Activated CD4-positive, alpha-beta T cell treated with anti-CD3 and anti-CD28 coated beads, Interleukin-2, amount 50 U/mL, for 4 hours (primary cell): Measurements from ENCODE around the gene TNS1.

Experiments used
- DNase-seq, 2 experiments: peaks; one replicate each; pipeline ENCODE4 v3.0.0-alpha.2; 2020

TNS1 gene

GRCh38 chr2:217843324-217843723, 159.5 kb downstream of the TNS1 start:
- no peak for DNase-seq

- no peak for DNase-seq
These were observed 160.8 kb downstream of the TNS1 start for GRCh38 chr2:217842017-217842416.

DNA sequence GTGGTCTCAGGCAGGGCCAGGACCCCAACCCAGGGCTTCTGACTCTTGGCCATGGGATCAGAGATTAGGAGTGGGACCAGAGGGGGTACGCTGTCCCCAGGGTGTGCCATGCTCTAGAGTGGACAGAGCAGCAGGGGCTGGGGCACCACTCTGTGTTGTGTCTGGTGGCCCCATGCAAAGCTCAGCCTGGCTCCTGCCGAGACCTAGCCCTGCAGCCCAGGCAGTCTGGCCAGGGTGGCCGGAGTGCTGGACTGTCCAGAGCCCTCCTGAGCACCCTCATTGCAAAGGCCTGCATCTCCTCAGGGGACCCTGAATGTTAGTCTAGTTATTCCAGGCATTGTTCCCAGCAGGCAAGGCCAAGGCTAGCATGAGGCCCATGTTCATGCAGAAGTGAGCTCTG, 162.3 kb downstream of the TNS1 start:
- no peak for DNase-seq

- no peak for DNase-seq
These were observed 163.1 kb downstream of the TNS1 start for GRCh38 chr2:217839750-217840107.

GRCh38 chr2:217839073-217839749, 163.6 kb downstream of the TNS1 start:
- DNase-seq: no peak

DNA sequence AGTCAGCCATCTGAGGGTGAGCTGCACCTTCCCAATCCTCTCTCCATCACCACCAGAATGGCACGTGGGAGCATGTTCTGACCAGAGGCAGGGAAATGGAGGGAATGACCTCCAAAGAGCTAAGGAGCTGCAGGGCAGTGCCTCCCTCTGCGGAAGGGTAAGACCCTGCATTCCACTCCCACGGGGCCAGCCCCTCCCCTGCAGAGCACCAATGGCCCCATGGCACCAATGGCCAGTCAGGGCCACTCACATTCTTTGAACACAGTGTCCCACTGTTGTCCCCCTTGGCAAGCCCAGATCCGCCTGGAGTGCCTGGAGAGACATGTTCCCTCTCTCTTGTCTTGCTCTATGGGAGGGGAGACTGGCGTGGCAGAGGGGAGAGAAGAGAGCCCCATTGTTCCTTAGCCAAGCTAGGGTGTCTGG, 164.4 kb downstream of the TNS1 start:
- no peak for DNase-seq

- DNase-seq: no peak
These were observed 165.3 kb downstream of the TNS1 start for GRCh38 chr2:217837530-217837929.

DNA sequence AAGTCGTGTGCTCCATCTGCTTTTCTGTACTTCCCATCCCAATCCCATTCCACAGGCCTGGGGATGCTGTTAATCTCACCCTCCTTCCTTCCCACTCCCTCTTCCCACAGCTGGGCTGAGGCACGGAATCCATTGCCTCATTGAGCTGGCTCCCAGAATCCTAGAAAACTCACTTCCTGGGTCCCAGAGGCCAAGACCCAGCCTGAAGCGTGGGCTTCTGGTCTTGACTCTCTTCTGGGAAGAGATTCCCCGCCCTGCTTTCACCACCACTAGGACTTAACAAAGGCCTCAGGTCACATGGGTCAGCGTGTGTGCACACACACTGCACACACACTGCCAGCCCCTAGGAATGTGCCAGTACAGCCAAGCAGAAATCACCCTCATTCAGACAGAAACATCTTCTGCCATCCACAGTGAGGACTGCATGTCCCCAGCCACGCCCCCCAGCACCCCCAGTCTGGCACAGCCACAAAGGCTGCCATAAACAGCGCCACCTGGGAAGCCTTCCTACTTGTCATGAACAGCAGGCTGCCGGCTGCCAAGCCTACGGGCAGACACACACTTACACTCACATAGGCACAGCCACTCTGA, 165.8 kb downstream of the TNS1 start:
- DNase-seq: no peak

GRCh38 chr2:217835931-217836891, 166.6 kb downstream of the TNS1 start:
- no peak for DNase-seq

DNA sequence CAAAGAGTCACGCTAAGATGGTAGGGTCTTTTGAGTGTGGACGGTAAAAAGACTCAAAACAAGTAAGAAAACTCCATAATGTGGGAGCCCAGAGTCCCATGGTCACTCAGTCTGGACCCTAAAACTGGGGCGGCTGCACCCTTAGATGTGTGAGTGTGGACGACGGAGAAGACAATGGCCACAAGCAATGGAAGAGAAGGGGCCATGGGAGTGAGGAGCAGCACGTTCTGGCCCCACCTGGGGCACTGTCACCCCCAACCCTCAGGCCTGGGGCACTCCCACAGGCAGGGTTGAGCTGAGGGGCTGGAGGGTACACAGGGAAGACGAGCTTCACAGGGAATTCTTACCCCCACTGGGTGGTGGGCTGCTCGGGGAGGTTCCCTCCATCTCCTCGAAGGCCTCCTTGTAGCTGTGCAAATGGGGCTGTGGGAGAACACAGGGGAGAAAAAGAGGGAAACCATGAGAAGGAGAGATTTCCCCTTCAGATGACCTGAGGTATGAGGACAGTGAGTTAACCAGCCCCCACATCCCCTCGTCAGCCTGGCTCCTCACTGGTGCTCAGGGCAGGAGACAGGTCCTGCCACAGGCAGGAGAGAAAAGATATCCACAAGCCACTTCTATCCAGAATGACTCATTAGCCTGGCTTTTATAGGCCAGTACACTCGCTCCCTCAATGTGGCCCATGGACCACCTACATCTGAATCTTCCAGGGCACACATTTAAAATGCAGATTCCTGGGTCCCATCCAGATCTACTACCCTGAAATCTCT, 167.9 kb downstream of the TNS1 start:
- no peak for DNase-seq

- DNase-seq: no peak
These were observed 168.7 kb downstream of the TNS1 start for GRCh38 chr2:217834057-217834620.

- no peak for DNase-seq
These were observed 169.4 kb downstream of the TNS1 start for GRCh38 chr2:217833439-217833838.

GRCh38 chr2:217832987-217833386, 169.8 kb downstream of the TNS1 start:
- no peak for DNase-seq

DNA sequence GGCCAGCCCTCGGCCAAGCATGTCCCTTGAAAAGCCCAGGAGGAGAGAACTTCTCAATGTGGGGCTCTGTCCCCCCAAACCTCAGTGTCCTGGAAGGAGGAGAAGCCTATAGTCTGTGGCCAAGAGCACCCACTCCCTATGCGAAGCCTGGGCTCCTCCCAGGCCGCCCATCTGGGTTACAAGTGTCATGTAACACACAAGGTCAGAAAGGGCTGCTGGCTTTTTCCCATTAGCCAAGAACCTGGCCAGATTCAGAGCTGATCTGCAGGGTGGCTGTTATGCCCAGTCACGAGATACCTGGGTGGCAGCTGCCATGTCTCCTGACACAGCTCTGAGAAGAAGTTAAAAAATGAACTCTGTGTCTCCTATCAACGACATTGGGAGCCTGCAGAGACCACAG, 170.7 kb downstream of the TNS1 start:
- no peak for DNase-seq

- no peak for DNase-seq
These were observed 171.5 kb downstream of the TNS1 start for GRCh38 chr2:217831306-217831705.

- no peak for DNase-seq
These were observed 172.0 kb downstream of the TNS1 start for GRCh38 chr2:217830807-217831206.

DNA sequence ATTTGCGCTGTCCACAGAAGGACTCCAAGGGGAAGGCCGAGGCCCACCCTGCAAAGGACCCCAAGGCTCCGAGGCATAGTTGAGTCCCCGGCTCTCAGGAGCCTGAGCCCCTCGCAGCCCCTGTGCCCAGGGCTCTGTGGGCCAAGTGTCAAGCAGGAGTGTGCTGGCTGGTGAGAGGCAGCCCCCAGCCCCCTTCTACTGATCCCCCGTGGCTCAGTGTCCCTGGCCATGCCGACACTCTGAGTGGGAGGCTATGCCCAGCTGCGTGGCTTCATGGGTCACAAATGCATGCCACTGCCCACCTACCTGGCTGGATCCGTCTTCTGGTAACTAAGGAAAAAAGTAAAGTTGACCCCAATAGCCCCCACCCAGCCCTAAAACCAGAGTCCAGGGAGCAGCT, 172.7 kb downstream of the TNS1 start:
- no peak for DNase-seq

- no peak for DNase-seq
These were observed 173.4 kb downstream of the TNS1 start for GRCh38 chr2:217829420-217829819.

GRCh38 chr2:217828336-217828735, 174.5 kb downstream of the TNS1 start:
- DNase-seq: no peak

DNA sequence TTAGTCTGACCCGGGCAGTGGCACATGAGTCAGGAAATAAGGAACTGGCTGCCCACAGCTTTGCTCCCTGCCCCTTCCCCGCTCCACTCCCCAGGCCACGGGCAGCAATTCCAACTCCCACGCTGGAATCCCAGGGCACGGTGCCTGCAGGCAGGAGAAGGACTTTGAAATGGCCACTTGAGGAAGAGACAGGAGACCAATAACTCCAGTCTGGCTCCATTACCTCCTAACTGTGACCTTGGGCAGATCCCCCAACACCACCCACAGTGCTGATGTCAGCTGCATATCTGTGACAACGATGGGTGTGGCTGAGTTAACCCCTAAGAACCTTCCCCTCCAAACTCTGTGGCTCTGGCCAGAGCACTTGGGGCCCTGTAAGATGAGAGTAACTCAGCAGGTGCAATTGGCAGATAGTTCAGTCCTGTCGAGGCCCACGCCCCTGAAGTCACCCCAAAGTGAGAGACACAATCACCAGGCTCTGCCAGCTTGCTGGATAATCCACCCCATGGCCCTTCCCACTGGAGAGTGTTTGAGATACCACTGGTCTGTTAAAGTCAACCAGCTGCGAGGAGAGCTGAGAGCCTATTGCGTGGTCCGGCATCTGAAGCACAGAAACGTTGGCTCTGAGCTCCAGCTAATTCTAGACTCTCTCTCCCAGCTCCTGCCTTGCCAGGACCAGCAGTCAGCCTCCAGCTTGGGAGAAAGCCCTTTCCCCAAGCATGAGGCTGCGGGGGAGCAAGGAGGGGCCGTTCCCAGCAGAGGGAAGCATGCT, 175.2 kb downstream of the TNS1 start:
- DNase-seq: no peak

GRCh38 chr2:217826991-217827390, 175.8 kb downstream of the TNS1 start:
- no peak for DNase-seq

DNA sequence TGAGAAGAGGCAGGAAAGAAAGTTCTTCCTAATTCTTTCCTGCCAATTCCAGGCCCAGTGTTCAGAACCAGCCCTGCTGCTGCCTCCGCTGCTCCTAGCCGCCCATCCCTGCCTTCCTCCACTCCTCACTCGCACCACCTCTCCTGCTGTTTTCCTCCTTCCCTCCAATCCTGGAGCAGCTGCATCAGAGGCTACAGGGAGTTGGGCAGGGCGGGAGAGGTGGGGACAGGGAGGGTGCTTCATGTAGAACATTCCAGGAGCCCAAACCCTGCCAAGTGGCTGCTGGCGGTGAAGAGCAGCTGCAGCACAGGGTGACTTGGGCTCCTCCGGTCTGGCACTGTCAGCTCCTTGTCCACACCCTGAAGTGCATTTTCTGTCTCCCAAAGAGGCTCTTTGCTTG, 176.3 kb downstream of the TNS1 start:
- DNase-seq: no peak
